Type B pancreatic cell (in vitro differentiated cells): Measurements from ENCODE around the gene ATP5PB. TPM values are rescaled to one million over a fixed set of nuclear protein-coding genes. Genes with fewer than 3 reads are reported as not detected.

Experiments
- DNase-seq: peaks from one replicate; pipeline ENCODE4 v3.0.0; 2021; ENCODE audit warnings: mixed read lengths; ENCODE audit not compliant: unreplicated experiment; ENCODE audit errors: extremely low spot score
- H3K27ac Mint-ChIP-seq: 2 replicates; pipeline ENCODE4 v1.8.0; 2021; ENCODE audit warnings: mild to moderate bottlenecking, mixed read lengths
- H3K27me3 Mint-ChIP-seq: 2 replicates; pipeline ENCODE4 v1.8.0; 2021; ENCODE audit warnings: mixed read lengths
- H3K36me3 Mint-ChIP-seq: 2 replicates; pipeline ENCODE4 v1.8.0; 2021; ENCODE audit warnings: mixed read lengths
- H3K4me1 Mint-ChIP-seq: one replicate; pipeline ENCODE4 v1.8.0; 2021; ENCODE audit warnings: mixed read lengths; ENCODE audit not compliant: unreplicated experiment
- H3K4me3 Mint-ChIP-seq: 2 replicates; pipeline ENCODE4 v1.8.0; 2021; ENCODE audit warnings: mild to moderate bottlenecking, mixed read lengths
- H3K9me3 Mint-ChIP-seq: 2 replicates; pipeline ENCODE4 v1.8.0; 2021; ENCODE audit warnings: mixed read lengths
- total RNA-seq: library from RNA; stranded (reverse); gene quantifications from 2 replicates; pipeline ENCODE4 v1.2.1, GENCODE V29; 2021; ENCODE audit warnings: low replicate concordance
- TF ChIP-seq, protein P1 (sequence below): fragments of 200-600 bp; sonication (generic); conservative IDR thresholded peaks from 2 replicates; pipeline ENCODE4 v1.5.0; 2021; ENCODE audit warnings: antibody characterized with exemption, mild to moderate bottlenecking

The ATP5PB gene
- total RNA-seq, 1 donor from 2014 or later, result 242 TPM

DNA sequence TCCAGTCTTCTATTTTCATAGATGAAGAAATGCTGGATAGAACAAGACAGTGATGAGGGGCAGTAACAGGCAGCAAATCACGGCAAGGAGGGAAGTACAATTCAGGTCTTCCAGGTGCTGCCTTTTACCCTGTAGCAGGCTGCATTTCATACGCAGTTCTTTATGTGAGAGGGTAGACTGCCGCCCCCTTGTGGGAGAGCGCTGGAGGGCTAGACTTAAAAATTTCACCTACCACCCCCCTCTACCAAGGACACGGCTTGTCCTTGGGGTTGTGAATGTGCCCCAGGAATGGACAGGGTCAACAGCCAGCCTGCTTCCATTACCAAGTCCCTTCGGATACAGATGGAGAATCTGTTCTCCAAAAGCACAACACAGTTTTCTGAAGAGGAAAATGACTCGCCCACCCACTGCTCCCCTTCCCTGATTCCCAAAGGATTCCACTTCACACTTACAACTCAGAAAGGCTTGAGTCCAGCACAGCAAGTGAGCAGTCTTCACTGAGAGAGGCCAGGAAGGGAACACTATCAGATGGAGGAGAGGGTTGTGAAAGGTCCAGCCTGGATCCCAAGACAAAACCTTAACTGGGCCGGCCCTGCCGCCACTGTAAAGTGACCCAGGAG, 7.6 kb upstream of the ATP5PB start:
- no peak for DNase-seq
- no peaks in the 10 kb centered on the region for H3K9me3 Mint-ChIP-seq
- H3K36me3 Mint-ChIP-seq, result peaks cover 32% of the 10 kb centered on the region
- TF ChIP-seq, protein P1, sequence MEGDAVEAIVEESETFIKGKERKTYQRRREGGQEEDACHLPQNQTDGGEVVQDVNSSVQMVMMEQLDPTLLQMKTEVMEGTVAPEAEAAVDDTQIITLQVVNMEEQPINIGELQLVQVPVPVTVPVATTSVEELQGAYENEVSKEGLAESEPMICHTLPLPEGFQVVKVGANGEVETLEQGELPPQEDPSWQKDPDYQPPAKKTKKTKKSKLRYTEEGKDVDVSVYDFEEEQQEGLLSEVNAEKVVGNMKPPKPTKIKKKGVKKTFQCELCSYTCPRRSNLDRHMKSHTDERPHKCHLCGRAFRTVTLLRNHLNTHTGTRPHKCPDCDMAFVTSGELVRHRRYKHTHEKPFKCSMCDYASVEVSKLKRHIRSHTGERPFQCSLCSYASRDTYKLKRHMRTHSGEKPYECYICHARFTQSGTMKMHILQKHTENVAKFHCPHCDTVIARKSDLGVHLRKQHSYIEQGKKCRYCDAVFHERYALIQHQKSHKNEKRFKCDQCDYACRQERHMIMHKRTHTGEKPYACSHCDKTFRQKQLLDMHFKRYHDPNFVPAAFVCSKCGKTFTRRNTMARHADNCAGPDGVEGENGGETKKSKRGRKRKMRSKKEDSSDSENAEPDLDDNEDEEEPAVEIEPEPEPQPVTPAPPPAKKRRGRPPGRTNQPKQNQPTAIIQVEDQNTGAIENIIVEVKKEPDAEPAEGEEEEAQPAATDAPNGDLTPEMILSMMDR, result peak; percentile 70
- no peak overlapping the region for H3K4me3 Mint-ChIP-seq
- H3K4me1 Mint-ChIP-seq, result peaks cover 6% of the 10 kb centered on the region
- H3K27ac Mint-ChIP-seq, result no peak overlapping the region
- no peaks in the 10 kb centered on the region for H3K27me3 Mint-ChIP-seq

DNA sequence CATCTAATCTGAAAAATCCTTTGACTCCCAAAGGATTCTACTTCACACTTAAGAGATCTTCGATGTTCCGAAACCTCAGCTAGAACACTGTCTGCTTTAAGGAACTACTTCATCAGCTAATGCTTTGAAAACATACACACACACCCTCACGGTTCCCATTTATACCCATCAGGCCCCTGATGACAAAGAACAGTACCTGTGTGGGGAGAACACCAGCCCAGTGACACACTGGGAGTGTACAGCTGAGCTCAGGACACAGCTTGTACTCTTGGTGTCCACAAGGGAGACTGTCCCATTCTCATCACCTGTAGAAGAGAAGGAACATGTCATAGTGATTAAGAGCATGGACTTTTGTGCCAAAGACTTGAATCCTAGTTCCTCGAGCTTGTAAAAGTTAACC, 6.8 kb upstream of the ATP5PB start:
- Mint-ChIP-seq H3K27me3 (no peaks in the 10 kb centered on the region), H3K4me1 (peaks cover 14% of the 10 kb centered on the region), H3K27ac (no peak overlapping the region), H3K9me3 (no peaks in the 10 kb centered on the region), H3K36me3 (peaks cover 32% of the 10 kb centered on the region), H3K4me3 (no peak overlapping the region)
- DNase-seq, result no peak
- TF ChIP-seq, protein P1, result no peak

DNA sequence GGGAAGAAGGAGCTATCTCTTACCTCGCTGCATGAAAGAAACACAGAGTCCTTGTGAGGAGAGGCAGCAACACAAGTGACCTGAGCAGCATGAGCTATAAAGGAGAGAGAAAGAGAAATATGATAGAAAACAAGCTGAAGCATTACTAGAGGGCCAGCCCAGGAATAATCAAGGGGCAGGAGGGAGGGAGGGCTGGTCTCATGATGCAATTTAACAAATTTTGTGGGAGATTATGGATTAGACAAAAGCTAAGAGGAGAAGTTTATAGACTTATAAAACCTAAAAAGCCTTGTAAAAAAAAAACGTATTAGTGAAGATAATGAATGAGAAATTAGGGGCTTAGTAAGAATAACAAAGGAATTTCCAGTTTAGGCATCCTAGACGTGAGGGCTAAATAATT, 5.2 kb upstream of the ATP5PB start:
- Mint-ChIP-seq H3K9me3 (no peaks in the 10 kb centered on the region), H3K4me1 (peaks cover 22% of the 10 kb centered on the region), H3K27ac (no peak overlapping the region), H3K36me3 (peaks cover 28% of the 10 kb centered on the region), H3K27me3 (no peaks in the 10 kb centered on the region), H3K4me3 (no peak overlapping the region)
- no peak for DNase-seq
- TF ChIP-seq, protein P1, result no peak

DNA sequence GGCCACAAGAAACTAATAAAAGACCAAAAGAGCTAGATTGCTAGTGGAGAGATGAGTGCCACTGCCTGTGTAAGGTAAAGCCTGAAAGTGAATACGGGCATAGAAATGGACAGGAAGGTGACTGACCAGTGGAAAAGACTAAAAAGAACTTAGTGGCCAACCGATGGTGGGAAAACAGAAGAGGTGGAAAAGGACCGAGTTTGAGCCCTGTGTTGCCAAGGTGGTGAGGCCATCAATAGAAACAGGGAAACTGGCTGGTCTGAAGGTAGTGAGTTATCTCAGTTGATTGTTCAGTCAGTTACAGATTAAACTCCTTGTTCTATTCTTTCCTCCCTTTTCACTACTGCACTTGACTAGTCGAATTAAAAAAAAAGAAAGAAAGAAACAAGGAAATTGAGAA, 2.7 kb upstream of the ATP5PB start:
- H3K9me3 Mint-ChIP-seq, result no peaks in the 10 kb centered on the region
- TF ChIP-seq, protein P1, result no peak
- H3K4me1 Mint-ChIP-seq, result peaks cover 36% of the 10 kb centered on the region
- peaks cover 29% of the 10 kb centered on the region for H3K36me3 Mint-ChIP-seq
- peak overlapping the region; percentile 100 for H3K4me3 Mint-ChIP-seq
- H3K27me3 Mint-ChIP-seq, result no peaks in the 10 kb centered on the region
- no peak for DNase-seq
- peak overlapping the region; percentile 46 for H3K27ac Mint-ChIP-seq

DNA sequence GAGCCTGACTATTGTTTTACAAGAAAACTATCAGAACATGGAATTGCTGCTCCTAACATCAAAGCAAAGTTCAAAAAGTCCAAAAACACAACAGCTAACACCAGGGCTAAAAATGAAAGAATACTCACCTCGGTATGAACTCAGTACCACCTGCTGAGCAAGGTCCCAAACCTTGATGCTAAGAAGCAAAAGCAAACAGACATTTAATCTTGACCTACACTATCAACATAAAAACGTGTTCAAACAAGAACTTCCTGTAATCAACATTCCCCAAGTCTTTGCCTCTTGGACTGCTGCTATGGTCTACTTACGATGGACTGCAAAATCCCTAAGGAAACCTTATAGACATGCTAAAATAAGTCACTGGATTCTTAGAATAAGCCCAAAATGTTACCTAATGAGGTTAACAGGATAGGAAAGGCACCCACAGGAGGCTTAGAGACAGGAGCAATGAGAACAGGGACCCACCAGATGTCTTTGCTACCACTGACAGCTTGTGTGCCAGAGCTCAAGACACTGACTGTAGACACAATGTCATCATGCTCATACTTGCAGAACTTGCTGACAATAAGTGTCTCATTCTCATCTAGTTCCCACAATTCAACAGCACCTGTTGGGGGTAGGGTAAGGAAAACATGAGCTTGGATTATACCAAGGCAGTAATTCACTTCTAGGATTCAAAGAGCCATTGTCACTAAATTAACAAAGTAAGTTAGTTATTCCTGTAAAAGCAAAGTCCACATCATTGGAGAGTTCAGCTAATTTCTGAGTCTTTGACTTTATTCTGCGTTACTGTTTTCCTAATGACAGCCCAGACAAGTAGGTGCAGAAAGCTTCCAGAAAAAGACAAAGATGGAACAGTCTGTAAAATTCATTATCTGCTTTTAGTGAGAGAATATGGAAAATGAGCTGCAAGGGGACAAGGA, 2.0 kb upstream of the ATP5PB start:
- TF ChIP-seq, protein P1, result no peak
- DNase-seq, result no peak
- peak overlapping the region; percentile 46 for H3K27ac Mint-ChIP-seq
- no peaks in the 10 kb centered on the region for H3K9me3 Mint-ChIP-seq
- no peaks in the 10 kb centered on the region for H3K27me3 Mint-ChIP-seq
- peak overlapping the region; percentile 100 for H3K4me3 Mint-ChIP-seq
- peaks cover 30% of the 10 kb centered on the region for H3K36me3 Mint-ChIP-seq
- peaks cover 38% of the 10 kb centered on the region for H3K4me1 Mint-ChIP-seq
